NCI-H748 treated with DMSO at 0.1 percent for 48 hours (cell line): ENCODE measurements around the gene AP2A2.
"Not testable (repeated sequence)": the region's sequence is repeated elsewhere in the genome, so short reads cannot be mapped to it uniquely, and the experiment has no call there.

Experiments used
- DNase-seq: peaks from one replicate; lab custom pipeline; 2025; lab: John Stamatoyannopoulos, UW

AP2A2 gene

DNA sequence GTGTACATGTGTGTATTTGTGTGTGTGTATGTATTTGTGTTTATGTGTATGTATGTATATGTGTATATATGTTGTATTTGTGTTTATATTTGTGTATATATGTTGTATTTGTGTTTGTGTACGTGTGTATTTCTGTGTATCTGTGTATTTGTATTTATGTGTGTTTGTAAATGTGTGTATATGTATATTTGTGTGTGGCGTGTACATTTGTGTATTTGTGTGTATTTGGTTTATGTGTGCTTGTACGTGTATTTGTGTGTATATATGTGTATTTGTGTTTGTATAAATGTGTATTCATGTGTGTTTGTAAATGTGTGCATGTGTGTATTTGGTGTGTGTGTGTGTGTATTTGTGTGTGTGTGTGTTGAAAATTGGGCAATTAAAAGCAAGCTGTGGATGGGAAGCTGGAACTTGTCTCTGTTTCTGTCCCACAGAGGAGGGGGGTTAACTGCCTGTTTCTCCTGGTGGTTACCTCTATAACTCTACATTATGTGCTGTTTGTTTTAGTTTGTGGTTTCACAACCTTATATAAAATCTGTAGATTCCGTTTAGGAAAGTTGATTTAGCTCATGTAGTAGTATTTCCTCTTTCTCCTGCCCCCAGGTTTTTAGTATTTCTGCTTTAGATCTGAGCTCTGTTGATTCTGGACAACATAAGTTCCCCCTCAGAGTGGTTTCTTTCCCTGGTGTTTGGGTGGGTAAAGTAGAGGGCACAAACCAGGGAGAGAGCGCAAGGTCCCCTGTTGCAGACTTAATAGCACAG lies 28.9 kb downstream of the AP2A2 start:
- no peak for DNase-seq

DNA sequence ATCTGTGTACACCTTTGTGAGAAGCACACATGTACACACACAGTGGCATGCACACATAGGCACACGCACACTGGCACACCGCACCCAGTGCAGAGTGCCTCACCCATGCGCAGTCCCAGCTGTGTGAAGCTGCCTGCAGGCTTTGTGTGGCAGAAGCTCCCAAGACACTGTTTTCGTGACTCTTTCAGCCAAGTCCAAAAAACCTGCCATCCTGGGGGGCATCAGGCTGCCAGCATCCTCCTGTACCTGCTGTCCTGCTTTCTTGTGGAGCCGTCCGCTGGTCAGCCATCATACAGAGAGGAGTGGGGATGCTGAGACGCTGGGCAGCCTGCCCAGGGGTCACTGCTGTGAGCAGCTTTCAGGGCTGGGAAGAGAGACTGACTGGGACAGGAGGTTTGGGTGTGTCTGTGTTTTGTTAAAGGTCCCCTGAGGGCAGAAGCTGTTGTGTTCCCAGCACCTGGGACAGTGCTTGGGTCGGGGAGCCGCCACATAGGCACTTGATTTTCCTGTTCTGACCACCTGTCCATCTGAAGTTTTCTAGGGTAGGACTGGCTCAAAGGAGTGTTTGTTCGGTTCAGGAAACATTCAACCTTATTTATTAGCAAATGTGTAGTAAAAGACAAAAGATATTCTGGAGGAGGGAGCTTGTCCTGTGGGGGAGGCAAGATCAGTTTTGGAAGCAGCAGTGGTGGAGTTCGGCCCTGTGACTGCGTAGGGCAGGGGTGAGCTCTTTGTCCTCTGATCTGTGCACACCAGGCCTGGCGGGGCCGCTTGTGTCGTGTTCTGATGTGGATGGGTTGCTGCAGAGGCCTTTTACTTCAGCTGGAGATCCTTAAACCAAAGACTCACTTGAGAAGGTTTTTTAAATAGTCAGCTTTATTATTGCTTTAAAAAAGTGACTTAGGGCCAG lies 29.7 kb downstream of the AP2A2 start:
- no peak for DNase-seq

DNA sequence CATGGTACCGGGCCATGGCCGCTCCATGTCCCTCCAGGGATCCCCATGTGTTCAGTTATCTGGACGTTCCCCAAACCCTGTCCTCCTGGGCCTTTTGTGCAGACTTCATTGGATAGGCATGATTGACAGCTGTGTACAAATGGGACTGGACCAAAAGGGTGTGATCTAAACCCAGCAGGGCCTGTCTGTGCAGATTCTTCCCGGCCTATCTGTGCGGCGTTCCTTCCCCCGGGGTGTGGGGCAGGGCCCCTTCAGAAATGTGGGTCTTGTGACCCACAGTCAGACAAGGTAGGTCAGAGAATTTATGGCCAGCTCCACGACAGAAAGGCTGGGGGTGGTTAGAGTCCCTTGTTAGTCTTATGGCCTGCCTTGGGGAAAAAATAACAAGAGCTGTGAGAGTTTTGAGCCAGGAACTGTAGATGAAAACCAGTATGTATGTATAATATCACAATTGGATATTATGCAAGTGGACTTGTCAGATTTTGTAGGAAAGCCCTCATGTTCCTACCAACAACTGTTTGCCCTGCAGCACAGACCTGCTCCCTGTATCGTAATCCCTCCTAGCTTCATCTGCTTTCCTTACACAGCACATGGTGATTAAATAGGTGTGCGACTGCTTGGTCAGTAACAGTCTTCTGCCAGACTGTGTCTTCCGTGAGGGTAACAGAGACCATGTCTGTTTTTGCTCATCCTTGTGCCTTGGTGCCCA lies 31.7 kb downstream of the AP2A2 start:
- DNase-seq, result no peak

DNA sequence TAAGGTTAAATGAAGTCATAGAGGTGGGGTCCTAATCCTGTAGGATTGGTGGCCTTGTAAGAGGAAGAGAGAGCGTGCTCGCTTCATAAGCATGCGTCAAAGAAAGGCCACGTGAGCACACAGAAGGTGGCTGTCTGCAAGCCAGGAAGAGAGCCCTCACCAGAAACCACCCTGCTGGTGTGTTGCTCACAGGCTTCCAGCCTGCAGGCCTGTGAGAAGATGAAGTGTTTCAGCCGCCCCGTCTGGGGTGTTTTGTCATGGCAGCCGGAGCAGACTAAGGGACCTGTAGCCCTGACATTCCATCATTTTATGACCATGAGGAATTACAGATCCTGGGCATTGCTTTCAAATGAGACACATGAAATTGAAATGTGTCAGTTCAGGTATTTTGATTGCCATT lies 32.4 kb downstream of the AP2A2 start:
- no peak for DNase-seq

DNA sequence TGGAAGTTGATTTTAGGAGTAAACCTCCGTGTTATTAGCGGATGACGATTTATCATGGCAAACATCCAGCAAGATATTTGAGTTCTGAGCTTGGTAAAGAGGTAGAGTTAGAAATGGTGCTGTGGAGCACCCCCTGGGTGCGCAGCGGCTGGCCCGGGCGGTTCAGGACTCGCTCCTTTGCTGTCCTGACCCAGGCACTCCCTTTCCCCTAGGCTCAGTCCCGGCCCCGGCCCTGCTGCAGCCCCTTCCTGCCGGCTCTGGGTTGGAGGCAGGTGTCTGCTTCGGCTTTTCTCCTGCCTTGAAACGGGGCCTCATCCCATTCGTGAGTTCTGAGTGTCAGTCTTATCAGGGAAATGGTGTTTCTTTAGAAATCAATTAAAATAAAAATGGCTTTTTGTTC lies 33.4 kb downstream of the AP2A2 start:
- DNase-seq, result no peak

DNA sequence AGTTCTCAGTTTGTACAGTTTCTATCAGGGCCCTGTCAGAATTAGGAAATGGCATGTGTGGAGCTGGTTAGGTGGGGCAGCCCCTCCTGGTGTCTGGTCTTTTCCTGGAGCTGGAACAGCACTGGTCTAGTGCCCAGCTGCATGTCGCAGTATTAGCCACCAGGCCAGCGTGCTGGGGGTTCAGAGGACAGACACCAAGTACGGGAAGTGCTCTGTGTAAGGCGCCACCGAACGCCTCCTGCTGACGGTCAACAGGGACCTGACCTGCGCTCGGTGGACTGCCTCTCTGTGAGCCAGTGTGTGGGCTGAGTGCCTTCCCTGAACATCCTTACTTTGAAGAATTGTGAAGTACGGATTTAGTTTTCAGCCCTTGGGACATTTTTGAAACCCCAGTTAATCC lies 33.9 kb downstream of the AP2A2 start:
- no peak for DNase-seq

DNA sequence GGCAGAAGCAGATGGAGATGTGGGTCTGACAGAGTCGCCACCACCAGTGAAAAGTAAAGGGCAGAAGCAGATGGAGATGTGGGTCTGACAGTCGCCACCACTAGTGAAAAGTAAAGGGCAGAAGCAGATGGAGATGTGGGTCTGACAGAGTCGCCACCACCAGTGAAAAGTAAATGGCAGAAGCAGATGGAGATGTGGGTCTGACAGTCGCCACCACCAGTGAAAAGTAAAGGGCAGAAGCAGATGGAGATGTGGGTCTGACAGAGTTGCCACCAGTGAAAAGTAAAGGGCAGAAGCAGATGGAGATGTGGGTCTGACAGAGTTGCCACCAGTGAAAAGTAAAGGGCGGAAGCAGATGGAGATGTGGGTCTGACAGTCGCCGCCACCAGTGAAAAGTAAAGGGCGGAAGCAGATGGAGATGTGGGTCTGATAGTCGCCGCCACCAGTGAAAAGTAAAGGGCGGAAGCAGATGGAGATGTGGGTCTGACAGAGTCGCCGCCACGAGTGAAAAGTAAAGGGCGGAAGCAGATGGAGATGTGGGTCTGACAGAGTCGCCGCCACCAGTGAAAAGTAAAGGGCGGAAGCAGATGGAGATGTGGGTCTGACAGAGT lies 35.7 kb downstream of the AP2A2 start:
- DNase-seq, result not testable (repeated sequence)

DNA sequence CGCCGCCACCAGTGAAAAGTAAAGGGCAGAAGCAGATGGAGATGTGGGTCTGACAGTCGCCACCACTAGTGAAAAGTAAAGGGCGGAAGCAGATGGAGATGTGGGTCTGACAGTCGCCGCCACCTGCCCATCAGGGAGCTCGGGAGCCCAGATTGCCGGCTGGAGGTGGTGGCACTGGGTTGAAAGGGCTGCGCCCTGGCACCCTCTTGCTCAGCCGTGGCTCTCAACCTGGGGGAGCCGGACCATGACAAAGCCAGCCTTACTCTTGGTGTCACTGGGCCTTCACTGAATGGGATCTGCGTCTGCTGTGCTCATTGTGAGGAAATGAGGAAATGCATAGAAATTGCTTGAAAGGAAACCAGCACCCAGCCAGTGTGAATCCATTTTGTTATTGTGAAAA lies 36.3 kb downstream of the AP2A2 start:
- DNase-seq, result no peak

DNA sequence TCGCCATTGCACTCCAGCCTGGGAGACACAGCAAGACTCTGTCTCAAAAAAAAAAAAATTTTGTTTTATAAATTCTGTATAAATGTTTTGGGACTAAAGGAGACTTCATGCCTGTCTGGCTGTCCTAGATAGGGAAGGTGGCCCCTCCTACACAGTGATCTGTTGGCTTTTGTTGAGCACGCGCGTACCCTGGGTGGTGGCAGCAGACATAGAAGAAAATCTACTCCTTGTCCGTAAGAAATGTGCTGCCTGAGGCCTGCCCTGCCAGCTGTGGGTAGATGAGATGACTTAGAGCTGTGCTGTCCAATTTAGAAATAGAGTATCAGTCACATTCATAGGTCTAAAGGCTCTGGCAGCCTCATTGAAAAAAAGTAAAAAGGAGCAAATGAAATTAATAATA lies 37.0 kb downstream of the AP2A2 start:
- DNase-seq, result no peak

DNA sequence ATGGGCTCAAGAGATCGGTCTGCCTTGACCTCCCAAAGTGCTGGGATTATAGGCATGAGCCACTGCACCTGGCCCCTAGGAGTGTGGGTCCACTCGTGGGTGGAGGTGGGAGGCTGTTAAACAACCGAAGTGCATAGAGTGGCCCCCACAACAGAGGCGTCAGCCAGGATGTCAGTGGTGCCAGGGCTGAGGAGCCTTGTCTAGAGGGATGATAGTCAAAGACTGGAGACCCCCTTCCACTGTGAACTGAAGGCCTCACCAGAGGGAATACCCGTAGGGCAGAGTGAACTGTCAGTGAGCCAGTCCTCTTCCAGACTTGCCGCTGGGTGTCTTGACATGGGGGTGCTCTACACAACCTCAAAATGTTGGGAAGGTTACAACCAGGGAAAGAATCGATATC lies 38.2 kb downstream of the AP2A2 start:
- no peak for DNase-seq

DNA sequence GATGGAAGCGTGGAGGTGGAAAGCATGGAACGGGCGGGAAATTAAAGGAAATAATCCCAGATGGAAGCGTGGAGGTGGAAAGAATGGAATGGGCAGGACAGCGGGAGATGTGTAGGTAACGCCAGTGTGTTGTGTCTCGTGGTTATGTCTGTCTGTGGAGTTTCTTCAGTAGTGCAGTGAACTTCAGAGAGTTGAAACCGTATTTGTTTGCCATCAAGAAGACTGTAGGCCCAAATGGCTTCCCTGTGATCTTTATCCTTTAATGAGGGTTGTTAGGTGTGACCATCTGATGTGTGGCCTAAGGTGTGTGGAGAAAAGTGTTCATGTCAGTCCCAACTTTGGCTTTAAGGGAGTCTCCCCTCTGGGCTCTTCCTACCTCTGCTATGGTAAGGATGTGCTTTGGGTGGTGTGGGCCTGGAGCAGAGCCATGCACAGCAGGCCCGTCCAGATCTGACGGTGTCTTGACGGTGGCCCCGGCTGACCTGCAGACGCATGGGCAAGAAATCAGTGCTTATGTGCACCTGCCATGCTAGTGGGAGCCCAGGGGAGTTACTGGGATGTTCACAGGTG lies 39.6 kb downstream of the AP2A2 start:
- DNase-seq, result no peak

DNA sequence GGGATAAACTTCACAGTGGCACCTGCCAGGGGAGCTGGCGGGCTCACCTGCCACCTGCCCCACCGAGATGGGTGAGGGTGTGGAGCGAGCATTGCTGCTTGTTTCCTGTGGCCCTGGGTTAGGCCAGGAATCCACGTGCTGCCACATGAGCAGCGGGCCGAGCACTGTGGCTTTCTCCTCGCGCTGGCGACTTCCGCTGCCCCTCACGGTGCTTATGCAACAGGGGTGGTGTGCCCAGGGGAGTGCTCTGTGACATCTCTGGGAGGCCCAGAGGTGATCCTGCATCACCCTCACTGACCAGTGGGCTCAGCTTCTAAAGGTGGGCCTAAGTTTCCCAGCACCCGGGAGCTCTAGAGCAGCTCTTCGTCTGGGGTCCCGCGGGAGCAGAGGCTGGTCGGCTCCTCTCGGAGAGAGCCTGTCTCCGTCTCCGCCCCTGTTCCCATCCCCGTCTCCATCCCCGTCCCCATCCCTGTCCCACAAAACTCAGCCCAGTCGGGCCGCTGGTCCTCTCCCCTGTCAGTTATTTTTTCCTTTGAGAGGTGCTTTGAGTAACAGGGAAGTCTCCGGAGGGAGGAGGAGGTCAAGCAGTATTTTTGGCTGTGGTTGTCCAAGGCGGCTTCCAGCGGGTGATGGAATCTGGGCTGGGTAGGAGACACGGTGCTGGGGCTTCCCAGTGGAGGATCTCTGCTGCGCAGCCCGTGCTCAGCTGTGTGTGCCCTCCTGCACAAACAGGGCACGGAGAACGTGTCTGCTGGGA lies 42.5 kb downstream of the AP2A2 start:
- DNase-seq, result no peak

DNA sequence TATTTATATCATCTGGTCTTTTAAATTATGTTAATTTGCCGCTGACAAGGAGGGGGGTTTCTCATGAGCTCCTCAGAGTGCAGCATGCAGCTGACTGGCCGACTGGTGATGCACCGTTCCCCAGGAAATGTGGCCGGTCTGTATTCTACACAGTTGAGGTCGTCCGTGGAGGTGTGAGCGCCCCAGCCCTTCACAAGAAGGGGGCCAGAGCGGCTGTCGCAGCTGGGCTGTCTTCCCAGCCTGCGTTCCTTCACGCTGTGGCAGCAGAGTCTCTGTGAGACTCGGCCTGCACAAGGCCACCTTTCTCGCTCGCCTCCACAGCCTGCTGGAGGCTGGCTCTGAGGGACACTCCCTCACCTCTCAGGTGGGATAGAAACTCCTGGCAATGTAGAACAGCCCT lies 43.2 kb downstream of the AP2A2 start:
- no peak for DNase-seq

DNA sequence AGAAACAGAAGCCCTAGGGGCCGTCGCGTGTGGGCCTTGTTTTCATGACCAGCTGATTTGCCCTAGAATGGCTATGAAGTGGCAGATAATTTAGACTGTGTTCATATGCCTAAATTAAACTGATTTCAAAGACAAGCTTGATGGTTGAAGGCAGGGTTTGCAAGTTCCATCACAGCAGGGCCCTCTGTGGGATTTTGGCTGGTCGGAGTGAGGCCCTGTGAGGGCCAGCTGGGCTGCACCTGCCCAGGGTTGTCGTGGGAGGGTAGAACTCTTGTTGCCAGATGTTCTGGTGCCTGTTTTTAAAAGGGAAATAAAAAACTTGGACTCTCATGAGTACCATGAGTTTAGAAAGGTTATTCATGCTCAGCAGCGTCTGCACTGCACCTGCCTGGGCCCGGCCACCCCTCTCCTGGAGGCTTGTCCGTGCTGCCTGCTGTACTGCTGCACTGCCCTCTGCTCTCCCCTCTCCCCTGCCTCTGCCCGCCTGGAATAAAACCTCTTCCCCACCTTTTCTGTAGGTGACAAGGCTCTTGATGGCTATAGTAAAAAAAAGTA lies 44.1 kb downstream of the AP2A2 start:
- DNase-seq, result no peak

DNA sequence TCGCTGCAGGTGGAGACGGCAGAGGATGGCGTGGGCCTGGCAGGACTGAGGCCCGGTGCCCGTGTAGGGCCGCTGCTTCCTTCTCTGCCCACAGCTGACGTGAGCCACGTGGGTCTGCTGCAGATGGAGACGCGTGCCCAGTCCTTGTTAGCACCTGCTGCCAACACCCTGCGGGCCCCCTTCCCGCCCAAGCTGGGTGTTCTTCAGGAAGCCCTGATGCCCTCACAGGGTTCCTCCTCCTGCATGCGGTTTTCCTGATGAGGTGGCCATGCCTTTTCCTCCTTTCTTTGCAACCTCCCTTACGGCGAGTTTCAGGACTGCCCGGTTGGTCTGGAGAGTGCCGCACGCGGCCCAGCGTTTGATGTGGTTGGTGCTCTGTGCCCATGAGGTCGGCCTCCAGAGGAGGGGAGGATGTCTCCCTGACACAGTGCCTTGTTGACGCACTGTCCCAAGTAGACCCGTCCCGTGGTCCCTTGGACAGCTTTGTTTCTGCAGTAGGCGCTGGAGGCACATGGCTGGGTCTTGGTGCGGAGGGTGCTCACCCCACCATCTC lies 44.7 kb downstream of the AP2A2 start:
- no peak for DNase-seq

DNA sequence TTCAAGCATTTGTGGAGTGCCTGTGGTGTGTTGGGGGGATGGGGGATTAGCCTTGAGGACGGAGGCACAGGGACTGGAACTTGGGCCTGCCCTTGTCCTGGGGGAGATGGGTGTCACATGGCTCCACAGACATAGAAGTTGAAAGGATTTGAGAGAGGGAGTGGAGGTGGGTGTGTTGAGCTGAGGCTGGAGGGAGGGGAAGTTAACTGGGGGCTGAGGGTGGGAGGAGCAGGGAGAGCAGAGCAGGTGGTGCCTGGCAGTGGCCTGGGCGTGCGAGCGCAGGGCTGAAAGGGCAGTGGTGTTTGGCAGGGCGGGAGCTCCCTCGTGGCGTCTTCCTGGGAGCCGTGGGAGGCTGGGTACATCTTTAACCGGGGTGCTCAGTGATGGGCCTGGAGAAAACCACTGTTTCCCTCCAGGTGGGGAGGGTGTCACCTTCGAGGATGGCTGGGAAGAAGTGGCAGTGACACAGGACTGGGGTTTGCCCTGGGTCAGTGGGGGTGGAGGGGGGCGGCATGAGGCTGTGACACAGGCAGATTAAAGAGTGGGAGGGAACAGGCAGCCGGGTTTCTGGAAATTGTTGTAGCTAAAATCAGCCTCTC lies 45.5 kb downstream of the AP2A2 start:
- DNase-seq, result no peak

DNA sequence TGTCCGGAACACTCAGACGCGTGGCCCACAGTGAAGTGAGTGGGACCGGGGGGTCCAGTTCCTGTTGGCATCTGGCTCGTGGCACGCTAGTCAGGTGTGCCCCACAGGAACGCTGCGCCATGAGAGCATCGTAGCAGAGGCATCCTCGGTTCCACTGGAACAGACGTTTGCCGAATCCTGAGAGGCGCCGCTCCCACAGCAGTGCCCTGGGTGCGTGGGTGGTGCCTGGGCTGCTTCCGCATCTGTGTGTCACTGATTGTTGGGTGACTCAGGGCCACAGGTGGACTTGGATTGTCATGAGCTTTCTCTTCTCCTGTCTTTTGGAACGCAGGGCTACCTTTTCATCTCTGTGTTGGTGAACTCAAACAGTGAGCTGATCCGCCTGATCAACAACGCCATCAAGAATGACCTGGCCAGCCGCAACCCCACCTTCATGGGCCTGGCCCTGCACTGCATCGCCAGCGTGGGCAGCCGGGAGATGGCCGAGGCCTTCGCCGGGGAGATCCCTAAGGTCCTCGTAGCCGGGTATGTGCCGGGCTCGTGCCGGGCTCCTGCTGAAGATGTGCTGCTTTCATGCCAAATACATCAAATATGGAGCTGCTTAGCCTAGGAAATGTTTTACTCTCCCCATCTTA lies 46.2 kb downstream of the AP2A2 start:
- DNase-seq, result no peak

DNA sequence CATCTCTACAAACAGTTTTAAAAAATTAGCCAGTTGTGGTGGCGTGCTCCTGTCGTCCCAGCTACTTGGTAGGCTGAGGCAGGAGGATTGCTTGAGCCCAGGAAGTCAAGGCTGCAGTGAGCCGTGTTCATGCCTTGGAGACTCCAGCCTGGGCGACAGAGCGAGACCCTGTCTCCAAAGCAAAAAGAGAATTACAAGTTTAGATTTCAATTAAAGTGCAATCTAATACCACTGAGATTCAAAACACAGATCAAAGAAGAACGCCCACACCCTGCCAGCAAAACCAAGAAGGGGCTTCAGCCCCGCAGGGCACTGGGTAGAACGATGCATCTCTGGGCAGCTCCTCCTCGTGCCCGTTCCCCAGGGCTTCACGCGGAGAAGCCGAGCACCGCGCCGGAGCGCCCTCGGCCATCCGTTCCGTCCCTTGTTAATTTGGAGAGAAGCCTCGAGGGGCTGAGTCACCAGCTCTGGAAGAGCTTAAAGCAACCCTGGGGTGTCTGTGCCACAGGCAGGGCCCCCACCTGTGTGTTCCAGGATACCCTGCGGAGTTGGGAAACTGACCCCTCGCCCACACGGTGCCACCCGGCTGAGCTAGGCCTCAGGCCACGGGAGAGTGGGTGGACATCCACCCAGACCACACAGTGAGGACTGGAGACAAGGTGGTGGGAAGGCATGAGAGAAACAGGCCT lies 47.0 kb downstream of the AP2A2 start:
- DNase-seq, result no peak

DNA sequence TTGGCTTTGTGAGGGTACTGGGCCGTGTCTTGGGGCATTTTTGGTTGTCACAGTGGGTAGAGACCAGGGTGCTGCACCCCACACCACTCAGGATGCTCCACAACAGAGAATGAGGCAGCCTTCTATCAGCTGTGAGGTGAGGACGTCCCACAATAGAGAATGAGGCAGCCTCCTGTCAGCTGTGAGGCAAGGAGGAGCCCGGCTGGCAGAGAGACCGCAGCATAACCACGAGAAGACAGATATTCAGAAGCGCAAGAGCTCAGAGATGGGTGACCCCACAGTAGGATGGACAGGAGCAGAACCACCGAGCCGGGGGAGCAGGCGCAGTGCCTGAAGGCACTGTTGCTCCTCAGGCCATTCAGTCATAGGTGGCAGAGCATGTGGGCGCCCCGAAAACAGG lies 47.6 kb downstream of the AP2A2 start:
- DNase-seq, result no peak
